Body of pancreas (tissue), 4 donors: ENCODE measurements around the gene ALDH1A3. TPM values are rescaled to one million over a fixed set of nuclear protein-coding genes. Genes with fewer than 3 reads are reported as not detected.
A peak's percentile ranks its signal among the peaks of the same experiment; 100 is the strongest.

Source experiments
- ATAC-seq: fragments of 150-250 bp; one replicate; pipeline ENCODE4 v1.9.1; 2016
- DNase-seq, 4 donors: peaks; one replicate each; pipeline ENCODE4 v3.0.0-alpha.2; 2019
- H3K27ac ChIP-seq, 4 donors: fragments of 200-600 bp; sonication (generic); 1 replicate in 3 of 4; 2 replicates in 1 of 4; pipeline versions ENCODE4 v1.5.1 to v1.6.1; 2016 to 2019; ENCODE audit warnings: mild to moderate bottlenecking in 1 of 4, mixed read lengths in 1 of 4, moderate library complexity in 1 of 4
- H3K27me3 ChIP-seq, 2 donors: fragments of 200-600 bp; sonication (generic); one replicate each; pipeline ENCODE4 v1.6.0; 2016; ENCODE audit warnings: mild to moderate bottlenecking in 1 of 2
- H3K36me3 ChIP-seq, 2 donors: fragments of 200-600 bp; sonication (generic); replicated peaks in 1 of 2; 2 replicates each; pipeline ENCODE4 v1.5.1; 2016; ENCODE audit warnings: low read depth in 2 of 2; ENCODE audit not compliant: insufficient read depth in 1 of 2
- H3K4me1 ChIP-seq: fragments of 200-600 bp; sonication (generic); one replicate; pipeline ENCODE4 v1.6.0; 2016
- H3K4me3 ChIP-seq, 2 donors: fragments of 200-600 bp; sonication (generic); 1 replicate in 1 of 2; 2 replicates in 1 of 2; pipeline ENCODE4 v1.5.1; 2016 to 2019
- H3K9me3 ChIP-seq, 3 donors: fragments of 200-600 bp; sonication (generic); 1 replicate in 2 of 3; 2 replicates in 1 of 3; pipeline ENCODE4 v1.5.1; 2016
- CTCF ChIP-seq, 7 experiments: fragments of 450-650 bp in 4 of 7; fragments of 200-600 bp in 3 of 7; sonication (generic) in 3 of 7; IDR thresholded peaks; one replicate each; pipeline ENCODE4 v1.5.1; 2016 to 2019; ENCODE audit warnings: antibody characterized with exemption in 7 of 7
- POLR2A ChIP-seq, 3 donors: fragments of 450-650 bp; IDR thresholded peaks; one replicate each; pipeline ENCODE4 v1.6.1; 2016; ENCODE audit warnings: antibody characterized with exemption in 3 of 3, mild to moderate bottlenecking in 2 of 3
- WGBS, 2 donors: methylation state at CpG; one replicate each; pipeline ENCODE4 v1.1.5; 2017; 5-methylcytosine and 5-hydroxymethylcytosine counted together
- intact Hi-C: fragments of 100-400 bp; cut with DNase I; formaldehyde crosslinking; loops from one replicate; pipeline ENCODE4 v1.15.1; 2023
- total RNA-seq, 2 donors: library from RNA; depleted of rRNA; stranded (reverse); fragments of >200 nt; gene quantifications; one replicate each; pipeline ENCODE4 v1.1.0, GENCODE V29; 2016

ALDH1A3 gene
- total RNA-seq, 2 donors from 2014 or later, result 19.5 to 33.9 TPM

GRCh38 chr15:100875495-100875894 lies 4.1 kb upstream of the ALDH1A3 start:
- 63 to 70% methylated on average over 2 of the region's 2 CpGs for WGBS, 2 donors
- intact Hi-C loops, result loop anchor here (10.0 kb wide), 1 partner anchor 161 kb away; no protein-coding TSS in a partner anchor

GRCh38 chr15:100875976-100876375 lies 3.7 kb upstream of the ALDH1A3 start:
- peaks cover 17% of the 10 kb centered on the region for H3K4me1 ChIP-seq
- intact Hi-C loops, result loop anchor here (10.0 kb wide), 1 partner anchor 161 kb away; no protein-coding TSS in a partner anchor
- no peaks in the 10 kb centered on the region for H3K9me3 ChIP-seq
- TF ChIP-seq POLR2A (IDR thresholded peaks at IDR 0.05) (no peak), CTCF (IDR thresholded peaks at IDR 0.05) (no peak)
- H3K4me3 ChIP-seq, result no peak overlapping the region
- no peak overlapping the region for H3K27ac ChIP-seq
- no peaks in the 10 kb centered on the region for H3K36me3 ChIP-seq
- ATAC-seq (no peak), DNase-seq (no peak)
- WGBS, 2 donors, result 80 to 86% methylated on average over 7 of the region's 7 CpGs
- no peaks in the 10 kb centered on the region for H3K27me3 ChIP-seq

More at GRCh38 chr15:100875495-100875894, 4.1 kb upstream of the ALDH1A3 start:
- H3K36me3 ChIP-seq, result no peaks in the 10 kb centered on the region
- H3K27me3 ChIP-seq, result no peaks in the 10 kb centered on the region
- ATAC-seq (no peak), DNase-seq (no peak)
- H3K4me3 ChIP-seq, result no peak overlapping the region
- no peak overlapping the region for H3K27ac ChIP-seq
- no peak for TF ChIP-seq CTCF (IDR thresholded peaks at IDR 0.05)
- TF ChIP-seq POLR2A (IDR thresholded peaks at IDR 0.05), result no peak
- peaks cover 14% of the 10 kb centered on the region for H3K4me1 ChIP-seq
- H3K9me3 ChIP-seq, result no peaks in the 10 kb centered on the region

- 87 to 99% methylated on average over 8 to 10 of the region's 10 CpGs for WGBS, 2 donors
- Histone ChIP-seq H3K36me3 (no peaks in the 10 kb centered on the region), H3K9me3 (no peaks in the 10 kb centered on the region), H3K27ac (no peak overlapping the region), H3K4me3 (no peak overlapping the region), H3K27me3 (no peaks in the 10 kb centered on the region), H3K4me1 (peaks cover 17% of the 10 kb centered on the region)
- intact Hi-C loops, result loop anchor here (10.0 kb wide), 1 partner anchor 163 kb away; no protein-coding TSS in a partner anchor
- TF ChIP-seq POLR2A (IDR thresholded peaks at IDR 0.05) (no peak), CTCF (IDR thresholded peaks at IDR 0.05) (no peak)
- DNase-seq, result no peak
- ATAC-seq, result no peak
Observed at GRCh38 chr15:100877551-100877950, 2.1 kb upstream of the ALDH1A3 start.

GRCh38 chr15:100878130-100878529 lies 1.5 kb upstream of the ALDH1A3 start:
- Histone ChIP-seq H3K27me3 (no peaks in the 10 kb centered on the region), H3K4me3 (no peak overlapping the region), H3K27ac (no peak overlapping the region), H3K36me3 (no peaks in the 10 kb centered on the region), H3K9me3 (no peaks in the 10 kb centered on the region), H3K4me1 (peaks cover 17% of the 10 kb centered on the region)
- intact Hi-C loops, result loop anchor here (10.0 kb wide), 1 partner anchor 163 kb away; no protein-coding TSS in a partner anchor
- ATAC-seq (no peak), DNase-seq (no peak)
- TF ChIP-seq CTCF (IDR thresholded peaks at IDR 0.05) (no peak), POLR2A (IDR thresholded peaks at IDR 0.05) (no peak)
- 75 to 83% methylated on average over 8 to 11 of the region's 11 CpGs for WGBS, 2 donors

- intact Hi-C loops, result loop anchor here (10.0 kb wide), 1 partner anchor 164 kb away; no protein-coding TSS in a partner anchor
- Histone ChIP-seq H3K27ac (peak overlapping the region in 3 of 4 donors; percentile 49 to 53 (median 51)), H3K9me3 (no peaks in the 10 kb centered on the region)
Observed at GRCh38 chr15:100878648-100879047, 983 bp upstream of the ALDH1A3 start.

More at GRCh38 chr15:100878648-100879047, 983 bp upstream of the ALDH1A3 start:
- 32 to 39% methylated on average over 12 of the region's 12 CpGs for WGBS, 2 donors
- Histone ChIP-seq H3K36me3 (no peaks in the 10 kb centered on the region), H3K27me3 (no peaks in the 10 kb centered on the region), H3K4me3 (no peak overlapping the region), H3K4me1 (peaks cover 17% of the 10 kb centered on the region)
- DNase-seq, result no peak
- no peak for ATAC-seq
- no peak for TF ChIP-seq POLR2A (IDR thresholded peaks at IDR 0.05)
- TF ChIP-seq CTCF (IDR thresholded peaks at IDR 0.05), result no peak
